HG03025 (cell line): ENCODE measurements around the gene RNU4-1.

Experiments used
- ATAC-seq: cut with Tn5 transposase; IDR thresholded peaks from one replicate; pipeline ENCODE4 v1.9.1; 2021; ENCODE audit warnings: mild to moderate bottlenecking, moderate library complexity; ENCODE audit not compliant: unreplicated experiment, low FRiP score

The RNU4-1 gene

GRCh38 chr12:120292411-120292660 lies 701 bp downstream of the RNU4-1 start:
- no peak for ATAC-seq

- ATAC-seq, result no peak
Observed at GRCh38 chr12:120290609-120291305, 2.3 kb downstream of the RNU4-1 start.

GRCh38 chr12:120287491-120287890 lies 5.5 kb downstream of the RNU4-1 start:
- ATAC-seq, result no peak

GRCh38 chr12:120286768-120287490 lies 6.1 kb downstream of the RNU4-1 start:
- no peak for ATAC-seq

- no peak for ATAC-seq
Observed at GRCh38 chr12:120284381-120284780, 8.7 kb downstream of the RNU4-1 start.

GRCh38 chr12:120283318-120283717 lies 9.7 kb downstream of the RNU4-1 start:
- no peak for ATAC-seq

GRCh38 chr12:120278137-120279069 lies 14.6 kb downstream of the RNU4-1 start:
- no peak for ATAC-seq

- ATAC-seq, result no peak
Observed at GRCh38 chr12:120276734-120277133, 16.3 kb downstream of the RNU4-1 start.

- ATAC-seq, result no peak
Observed at GRCh38 chr12:120267736-120268135, 25.3 kb downstream of the RNU4-1 start.

GRCh38 chr12:120266180-120266870 lies 26.7 kb downstream of the RNU4-1 start:
- ATAC-seq, result no peak

- no peak for ATAC-seq
Observed at GRCh38 chr12:120265473-120266179, 27.4 kb downstream of the RNU4-1 start, which contains the start of gene PXN. PXN (minus strand) TSS chr12:120265730; CDS start chr12:120265629, 101 bp downstream.

- ATAC-seq, result no peak
Observed at GRCh38 chr12:120264904-120265472, 28.0 kb downstream of the RNU4-1 start.

- ATAC-seq, result no peak
Observed at GRCh38 chr12:120264086-120264903, 28.7 kb downstream of the RNU4-1 start.

GRCh38 chr12:120263748-120264085 lies 29.3 kb downstream of the RNU4-1 start:
- ATAC-seq, result no peak

GRCh38 chr12:120262852-120263747 lies 29.9 kb downstream of the RNU4-1 start:
- ATAC-seq, result no peak

GRCh38 chr12:120261951-120262851 lies 30.8 kb downstream of the RNU4-1 start:
- no peak for ATAC-seq

GRCh38 chr12:120260607-120261006 lies 32.4 kb downstream of the RNU4-1 start:
- ATAC-seq, result no peak
